GM12872 (cell line): ENCODE results near the gene CHCHD4.

Experiments used
- TF ChIP-seq, protein P1 (sequence below): IDR thresholded peaks from 3 replicates; pipeline ENCODE4 v1.5.1; 2011; ENCODE audit warnings: low read depth, mild to moderate bottlenecking, low read length, moderate library complexity; ENCODE audit not compliant: insufficient read depth

CHCHD4 gene

DNA sequence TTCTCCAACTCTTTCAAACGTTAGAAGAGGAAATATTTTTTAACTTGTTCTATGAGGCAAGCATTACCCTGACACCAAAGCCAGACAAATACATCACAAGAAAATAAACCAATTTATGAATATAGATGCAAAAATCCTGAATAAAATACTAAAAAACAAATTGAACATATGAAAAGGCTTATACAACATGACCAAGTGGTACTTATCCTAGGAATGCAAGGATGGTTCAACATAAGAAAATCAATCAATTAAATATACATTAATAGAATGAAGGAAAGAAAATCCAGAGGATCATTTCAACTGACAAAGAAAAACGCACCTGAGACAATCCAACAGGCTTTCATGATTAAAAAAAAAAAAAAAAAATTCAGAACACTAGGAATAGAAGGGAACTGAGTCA is 36.6 kb upstream of the CHCHD4 start:
- TF ChIP-seq, protein P1, sequence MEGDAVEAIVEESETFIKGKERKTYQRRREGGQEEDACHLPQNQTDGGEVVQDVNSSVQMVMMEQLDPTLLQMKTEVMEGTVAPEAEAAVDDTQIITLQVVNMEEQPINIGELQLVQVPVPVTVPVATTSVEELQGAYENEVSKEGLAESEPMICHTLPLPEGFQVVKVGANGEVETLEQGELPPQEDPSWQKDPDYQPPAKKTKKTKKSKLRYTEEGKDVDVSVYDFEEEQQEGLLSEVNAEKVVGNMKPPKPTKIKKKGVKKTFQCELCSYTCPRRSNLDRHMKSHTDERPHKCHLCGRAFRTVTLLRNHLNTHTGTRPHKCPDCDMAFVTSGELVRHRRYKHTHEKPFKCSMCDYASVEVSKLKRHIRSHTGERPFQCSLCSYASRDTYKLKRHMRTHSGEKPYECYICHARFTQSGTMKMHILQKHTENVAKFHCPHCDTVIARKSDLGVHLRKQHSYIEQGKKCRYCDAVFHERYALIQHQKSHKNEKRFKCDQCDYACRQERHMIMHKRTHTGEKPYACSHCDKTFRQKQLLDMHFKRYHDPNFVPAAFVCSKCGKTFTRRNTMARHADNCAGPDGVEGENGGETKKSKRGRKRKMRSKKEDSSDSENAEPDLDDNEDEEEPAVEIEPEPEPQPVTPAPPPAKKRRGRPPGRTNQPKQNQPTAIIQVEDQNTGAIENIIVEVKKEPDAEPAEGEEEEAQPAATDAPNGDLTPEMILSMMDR: no peak

DNA sequence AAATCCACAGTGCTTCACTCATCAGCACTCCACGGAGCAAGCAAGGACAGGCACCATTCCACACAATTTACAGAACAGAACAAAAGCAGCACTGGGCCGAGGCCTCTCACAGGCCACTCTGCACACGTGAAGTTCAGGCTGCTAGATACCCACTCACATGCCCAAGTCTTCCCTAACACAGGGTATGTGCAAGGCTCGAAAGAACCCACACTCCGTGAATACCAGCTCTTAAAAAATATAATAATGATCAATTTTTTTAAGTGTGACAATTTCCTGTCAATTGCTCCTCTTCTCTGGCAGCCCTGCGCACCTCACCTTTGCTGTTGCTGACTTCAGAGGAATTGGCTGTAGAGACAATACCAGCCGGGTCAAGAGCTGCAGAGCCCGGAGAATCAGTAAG is 34.8 kb upstream of the CHCHD4 start:
- TF ChIP-seq, protein P1: no peak

DNA sequence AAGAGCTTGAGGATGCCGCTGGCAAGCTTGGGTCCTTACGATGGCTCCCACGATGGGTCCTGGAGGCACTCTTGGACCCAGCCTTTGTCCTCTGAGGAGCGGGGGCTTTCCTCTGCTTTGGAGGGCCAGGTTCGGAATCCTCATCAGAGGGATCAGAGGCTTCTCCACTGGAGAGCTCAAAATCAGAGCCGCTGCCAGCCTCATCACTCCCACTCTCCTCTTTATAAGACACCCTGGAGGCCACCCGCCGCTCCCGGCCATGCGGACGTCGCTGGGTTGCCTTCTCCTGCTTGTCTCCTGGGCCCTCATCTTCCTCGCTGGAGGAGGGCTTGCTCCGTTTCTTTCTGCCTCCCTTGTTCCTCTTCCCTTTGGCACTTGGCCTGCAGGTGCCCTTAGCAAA is 33.7 kb upstream of the CHCHD4 start:
- TF ChIP-seq, protein P1: no peak

DNA sequence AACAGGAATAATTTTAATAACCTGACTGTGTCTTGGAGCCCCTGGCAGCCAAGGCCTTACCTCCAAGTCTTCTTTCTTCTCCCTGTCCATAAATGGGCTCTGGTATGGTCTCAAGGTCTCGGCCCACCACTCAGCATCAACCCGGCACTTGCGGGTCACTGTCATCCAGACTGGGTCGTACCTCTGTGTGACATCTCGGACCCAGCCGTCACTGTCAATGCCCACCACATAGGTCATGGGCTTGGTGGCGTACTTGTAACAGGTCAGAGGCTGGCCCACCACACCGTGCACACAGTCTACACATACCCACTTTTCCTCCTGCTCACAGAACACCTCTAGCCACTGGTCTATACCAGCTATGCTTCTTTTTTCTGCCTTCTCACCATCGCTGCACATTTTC is 33.3 kb upstream of the CHCHD4 start:
- TF ChIP-seq, protein P1: no peak

DNA sequence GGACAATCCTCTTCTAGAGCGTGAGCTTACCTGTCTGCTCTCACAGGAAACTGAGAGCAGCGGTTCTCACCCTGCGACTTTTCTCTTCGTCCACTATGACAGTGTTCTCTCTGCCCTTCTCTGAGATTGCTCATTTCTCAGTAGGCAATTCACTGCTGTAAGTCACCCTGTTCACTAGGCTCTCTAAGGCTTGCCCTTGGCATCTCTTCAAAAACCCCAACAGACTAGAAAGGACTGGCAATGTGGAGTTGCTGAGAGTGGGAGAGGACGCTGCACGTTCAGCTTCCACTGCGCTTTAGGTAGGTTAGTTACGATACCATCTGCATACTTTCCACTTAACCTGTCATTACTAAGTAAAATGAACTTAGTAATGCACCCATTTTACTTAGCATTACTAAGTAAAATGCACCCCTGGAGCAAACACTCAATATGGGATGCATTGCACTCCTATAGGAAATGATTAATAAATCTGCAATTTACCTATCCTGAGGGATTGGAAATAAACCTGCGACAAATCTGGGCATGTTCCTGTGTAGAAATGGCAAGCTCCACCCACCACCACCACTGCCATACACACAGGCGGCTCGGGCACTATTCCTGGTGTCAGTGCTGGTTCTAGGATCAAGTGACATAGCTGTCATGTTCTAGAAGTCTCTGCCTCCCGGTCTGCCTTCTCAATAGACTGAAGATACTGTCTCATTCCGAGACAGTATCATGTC is 32.3 kb upstream of the CHCHD4 start:
- TF ChIP-seq, protein P1: no peak

DNA sequence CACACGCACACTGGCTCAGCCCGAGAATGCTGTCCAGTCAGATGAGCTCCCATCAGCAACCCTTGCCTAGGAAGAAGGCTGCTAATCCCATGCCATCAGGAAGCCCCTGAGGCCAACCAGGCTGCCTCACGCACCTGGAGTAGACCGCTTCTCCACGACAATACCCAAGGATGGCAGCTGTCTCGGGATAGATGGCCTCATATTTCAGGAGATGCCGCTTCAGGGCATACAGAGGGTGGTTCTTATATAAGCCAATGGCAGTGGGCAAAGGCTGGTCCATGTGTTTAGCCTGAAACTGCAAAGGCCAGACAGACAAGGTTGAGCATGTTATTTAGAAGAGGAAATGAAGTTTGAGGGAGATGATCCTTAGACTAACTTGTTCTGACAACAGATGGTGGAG is 31.5 kb upstream of the CHCHD4 start:
- TF ChIP-seq, protein P1: no peak

DNA sequence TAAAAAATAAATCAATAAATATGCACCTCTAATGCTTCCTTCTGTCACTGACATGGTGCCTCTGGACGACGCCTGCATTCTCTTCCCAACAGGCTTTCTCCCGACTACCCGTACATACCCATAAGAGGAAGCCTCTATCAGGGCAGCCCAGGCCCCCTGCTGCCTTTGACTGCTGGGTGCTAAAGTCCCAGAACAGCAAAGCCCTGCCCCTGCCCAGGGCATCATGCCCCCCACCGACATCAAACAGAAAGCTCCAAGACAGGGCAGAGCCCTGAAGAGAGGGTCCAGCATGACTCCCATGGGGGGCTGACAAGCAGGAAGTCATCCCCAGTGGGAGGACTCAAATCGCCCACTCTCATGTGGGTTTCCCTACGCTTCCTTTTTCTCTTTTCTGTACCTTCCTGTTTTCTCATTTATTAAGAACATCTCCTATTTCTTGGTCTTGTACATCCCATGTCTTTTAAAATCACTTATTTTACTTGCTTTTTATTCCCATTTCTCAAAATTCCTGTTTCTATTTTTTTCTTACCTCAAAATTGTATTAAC is 30.3 kb upstream of the CHCHD4 start:
- TF ChIP-seq, protein P1: no peak
